CD14-positive monocyte (primary cell): Measurements from ENCODE around the gene ZNF423. TPM values are rescaled to one million over a fixed set of nuclear protein-coding genes. Genes with fewer than 3 reads are reported as not detected.

ENCODE experiments used
- DNase-seq, 3 donors: peaks; one replicate each; pipeline ENCODE4 v3.0.0-alpha.2; 2011 to 2022
- H2AFZ ChIP-seq: 2 replicates; pipeline ENCODE4 v1.6.0; 2012; ENCODE audit warnings: mild to moderate bottlenecking, low read depth, low read length, inconsistent platforms; ENCODE audit not compliant: insufficient read depth, poor library complexity, severe bottlenecking
- H3K27ac ChIP-seq, 2 donors: 1 replicate in 1 of 2; 2 replicates in 1 of 2; pipeline ENCODE4 v1.5.1; 2012 to 2013; ENCODE audit warnings: low read length in 2 of 2, control low read depth in 1 of 2, inconsistent platforms in 1 of 2, low read depth in 1 of 2, mild to moderate bottlenecking in 1 of 2
- H3K27me3 ChIP-seq, 2 donors: one replicate each; pipeline versions ENCODE4 v1.6.0 to v1.6.1; 2011 to 2013; ENCODE audit warnings: low read length in 2 of 2; ENCODE audit not compliant: control insufficient read depth in 2 of 2, insufficient read depth in 2 of 2
- H3K36me3 ChIP-seq, 2 donors: replicated peaks in 1 of 2; 1 replicate in 1 of 2; 2 replicates in 1 of 2; pipeline versions ENCODE4 v1.5.1 to v1.6.1; 2012 to 2013; ENCODE audit warnings: low read length in 2 of 2, control low read depth in 1 of 2, inconsistent platforms in 1 of 2, mild to moderate bottlenecking in 1 of 2; ENCODE audit not compliant: insufficient read depth in 2 of 2, control insufficient read depth in 1 of 2
- H3K4me1 ChIP-seq, 2 donors: 1 replicate in 1 of 2; 2 replicates in 1 of 2; pipeline versions ENCODE4 v1.5.1 to v1.6.1; 2012 to 2013; ENCODE audit warnings: low read length in 2 of 2, control low read depth in 1 of 2, inconsistent platforms in 1 of 2, mild to moderate bottlenecking in 1 of 2, moderate library complexity in 1 of 2; ENCODE audit not compliant: insufficient read depth in 2 of 2, control insufficient read depth in 1 of 2
- H3K4me2 ChIP-seq: replicated peaks from 2 replicates; pipeline ENCODE3; 2012; ENCODE audit warnings: low read length, moderate library complexity, mild to moderate bottlenecking; ENCODE audit not compliant: poor library complexity, severe bottlenecking; ENCODE audit errors: extremely low read depth
- H3K4me3 ChIP-seq, 3 experiments: fragments of 200-600 bp in 1 of 3; sonication (generic) in 1 of 3; replicated peaks in 1 of 3; 1 replicate in 2 of 3; 2 replicates in 1 of 3; pipeline ENCODE4 v1.5.1; 2011 to 2013; ENCODE audit warnings: low read length in 3 of 3, mild to moderate bottlenecking in 3 of 3, control low read depth in 2 of 3, low read depth in 2 of 3, inconsistent platforms in 1 of 3, moderate library complexity in 1 of 3
- H3K79me2 ChIP-seq: 2 replicates; pipeline ENCODE4 v1.6.0; 2012; ENCODE audit warnings: mild to moderate bottlenecking, control low read depth, inconsistent platforms, low read length, moderate library complexity; ENCODE audit not compliant: insufficient read depth
- H3K9ac ChIP-seq: 2 replicates; pipeline ENCODE4 v1.6.0; 2017; ENCODE audit warnings: low read length, mild to moderate bottlenecking; ENCODE audit not compliant: insufficient read depth, poor library complexity, severe bottlenecking
- H3K9me3 ChIP-seq, 2 donors: replicated peaks in 1 of 2; 1 replicate in 1 of 2; 2 replicates in 1 of 2; pipeline versions ENCODE4 v1.5.1 to v1.6.1; 2012 to 2013; ENCODE audit warnings: low read length in 2 of 2, control low read depth in 1 of 2; ENCODE audit not compliant: control insufficient read depth in 1 of 2, insufficient read depth in 1 of 2
- H4K20me1 ChIP-seq: 2 replicates; pipeline ENCODE4 v1.6.0; 2012; ENCODE audit warnings: mild to moderate bottlenecking, low read length, control low read depth, moderate library complexity; ENCODE audit not compliant: insufficient read depth
- H3K27ac Mint-ChIP-seq, 7 donors: one replicate each; pipeline ENCODE4 v1.8.0; 2020; ENCODE audit warnings: mild to moderate bottlenecking in 7 of 7, mixed read lengths in 7 of 7, moderate library complexity in 6 of 7, inconsistent platforms in 2 of 7
- H3K27me3 Mint-ChIP-seq, 3 donors: one replicate each; pipeline ENCODE4 v1.8.0; 2021 to 2022; ENCODE audit warnings: low read depth in 3 of 3, mild to moderate bottlenecking in 3 of 3, mixed read lengths in 3 of 3, moderate library complexity in 3 of 3, inconsistent platforms in 1 of 3
- H3K36me3 Mint-ChIP-seq, 2 donors: one replicate each; pipeline ENCODE4 v1.8.0; 2020; ENCODE audit warnings: mixed read lengths in 2 of 2, inconsistent platforms in 1 of 2, mild to moderate bottlenecking in 1 of 2
- H3K4me1 Mint-ChIP-seq: one replicate; pipeline ENCODE4 v1.8.0; 2020; ENCODE audit warnings: mild to moderate bottlenecking, mixed read lengths
- H3K4me3 Mint-ChIP-seq, 2 donors: one replicate each; pipeline ENCODE4 v1.8.0; 2020; ENCODE audit warnings: mild to moderate bottlenecking in 2 of 2, mixed read lengths in 2 of 2, moderate library complexity in 1 of 2
- H3K9me3 Mint-ChIP-seq, 7 donors: one replicate each; pipeline ENCODE4 v1.8.0; 2020 to 2022; ENCODE audit warnings: mixed read lengths in 7 of 7, mild to moderate bottlenecking in 6 of 7, moderate library complexity in 6 of 7, inconsistent platforms in 2 of 7
- WGBS: methylation state at CpG from one replicate; pipeline ENCODE4 v1.1.5; 2013; ENCODE audit warnings: missing lambda C conversion rate; ENCODE audit not compliant: insufficient coverage; 5-methylcytosine and 5-hydroxymethylcytosine counted together
- intact Hi-C, 2 donors: fragments of 100-400 bp; cut with micrococcal nuclease; formaldehyde crosslinking; loops; one replicate each; pipeline versions ENCODE4 v1.15.0 to v1.15.1; 2023
- polyA plus RNA-seq, 3 donors: library from polyadenylated mRNA; depleted of rRNA in 1 of 3; unstranded in 2 of 3; stranded (reverse) in 1 of 3; fragments of 300-500 nt in 2 of 3; fragments of >200 nt in 1 of 3; fragmentation: Illumina TruSeq in 2 of 3; gene quantifications; 1 replicate in 2 of 3; 2 replicates in 1 of 3; pipeline ENCODE4 v1.2.3, GENCODE V29; 2012 to 2021
- TF ChIP-seq, protein P1 (sequence below): fragments of 200-600 bp; IDR thresholded peaks from one replicate; pipeline ENCODE4 v1.8.0; 2022; ENCODE audit warnings: antibody characterized with exemption, mild to moderate bottlenecking

ZNF423 gene
- polyA plus RNA-seq, 3 donors: not detected

DNA sequence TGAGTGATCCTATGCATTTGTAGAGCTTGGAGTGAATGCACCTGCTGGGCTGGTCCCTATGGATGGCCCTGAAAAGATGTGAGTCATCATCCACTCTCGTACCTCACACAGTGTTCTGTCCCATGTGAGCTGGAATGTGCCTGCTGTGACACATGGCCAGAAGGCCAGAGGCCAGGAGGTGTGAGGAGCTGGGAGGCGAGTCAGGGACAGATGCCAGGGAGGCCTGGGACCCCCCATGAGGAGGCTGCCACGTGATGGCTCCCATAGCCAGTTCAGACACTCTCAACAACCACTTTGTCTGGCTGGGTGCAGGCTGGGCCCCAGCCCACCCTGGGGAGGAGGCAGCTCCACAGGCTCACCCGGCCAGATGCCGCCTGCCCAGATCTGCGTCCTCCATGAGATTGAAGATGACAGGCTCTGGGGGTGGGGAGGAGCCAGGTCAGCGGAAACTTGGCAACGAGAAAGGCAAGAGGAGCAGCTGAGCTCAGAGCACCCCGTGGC, 313.5 kb downstream of the ZNF423 start:
- 100% methylated on average over 1 of the region's 9 CpGs for WGBS
- Mint-ChIP-seq H3K9me3 (peaks cover 2 to 8% (median 5%) of the 10 kb centered on the region in 7 donors), H3K36me3 (no peaks in the 10 kb centered on the region), H3K4me3 (no peak overlapping the region), H3K27ac (no peak overlapping the region), H3K27me3 (peaks cover 2 to 6% (median 2%) of the 10 kb centered on the region in 3 donors), H3K4me1 (no peaks in the 10 kb centered on the region)
- H3K9ac ChIP-seq: no peak overlapping the region
- no peaks in the 10 kb centered on the region for H3K27me3 ChIP-seq
- DNase-seq: no peak
- H3K36me3 ChIP-seq: no peaks in the 10 kb centered on the region
- TF ChIP-seq, protein P1, sequence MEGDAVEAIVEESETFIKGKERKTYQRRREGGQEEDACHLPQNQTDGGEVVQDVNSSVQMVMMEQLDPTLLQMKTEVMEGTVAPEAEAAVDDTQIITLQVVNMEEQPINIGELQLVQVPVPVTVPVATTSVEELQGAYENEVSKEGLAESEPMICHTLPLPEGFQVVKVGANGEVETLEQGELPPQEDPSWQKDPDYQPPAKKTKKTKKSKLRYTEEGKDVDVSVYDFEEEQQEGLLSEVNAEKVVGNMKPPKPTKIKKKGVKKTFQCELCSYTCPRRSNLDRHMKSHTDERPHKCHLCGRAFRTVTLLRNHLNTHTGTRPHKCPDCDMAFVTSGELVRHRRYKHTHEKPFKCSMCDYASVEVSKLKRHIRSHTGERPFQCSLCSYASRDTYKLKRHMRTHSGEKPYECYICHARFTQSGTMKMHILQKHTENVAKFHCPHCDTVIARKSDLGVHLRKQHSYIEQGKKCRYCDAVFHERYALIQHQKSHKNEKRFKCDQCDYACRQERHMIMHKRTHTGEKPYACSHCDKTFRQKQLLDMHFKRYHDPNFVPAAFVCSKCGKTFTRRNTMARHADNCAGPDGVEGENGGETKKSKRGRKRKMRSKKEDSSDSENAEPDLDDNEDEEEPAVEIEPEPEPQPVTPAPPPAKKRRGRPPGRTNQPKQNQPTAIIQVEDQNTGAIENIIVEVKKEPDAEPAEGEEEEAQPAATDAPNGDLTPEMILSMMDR: no peak
- intact Hi-C loops: no loop called here
- H3K27ac ChIP-seq: no peak overlapping the region
- no peaks in the 10 kb centered on the region for H4K20me1 ChIP-seq
- peaks cover 0 to 10% of the 10 kb centered on the region in 2 donors for H3K9me3 ChIP-seq
- H3K4me2 ChIP-seq: no peak overlapping the region
- no peak overlapping the region for H3K4me3 ChIP-seq
- no peak overlapping the region for H2AFZ ChIP-seq
- no peaks in the 10 kb centered on the region for H3K4me1 ChIP-seq
- no peaks in the 10 kb centered on the region for H3K79me2 ChIP-seq

- H3K27ac Mint-ChIP-seq: peak overlapping the region in 1 of 7 donors; percentile 28
- intact Hi-C loops: no loop called here
- no peak overlapping the region for H2AFZ ChIP-seq
- H4K20me1 ChIP-seq: no peaks in the 10 kb centered on the region
- no peak overlapping the region for H3K4me3 ChIP-seq
- no peaks in the 10 kb centered on the region for H3K4me1 Mint-ChIP-seq
- H3K4me1 ChIP-seq: no peaks in the 10 kb centered on the region
- no peak overlapping the region for H3K4me3 Mint-ChIP-seq
- peaks cover 2 to 8% (median 5%) of the 10 kb centered on the region in 7 donors for H3K9me3 Mint-ChIP-seq
- no peak overlapping the region for H3K27ac ChIP-seq
- no CpG with 5 or more reads among the region's 2 CpGs for whole genome bisulfite sequencing
- DNase-seq: no peak
- H3K27me3 Mint-ChIP-seq: peaks cover 2 to 3% (median 2%) of the 10 kb centered on the region in 3 donors
- no peaks in the 10 kb centered on the region for H3K36me3 ChIP-seq
- TF ChIP-seq, protein P1: no peak
- H3K36me3 Mint-ChIP-seq: no peaks in the 10 kb centered on the region
- H3K4me2 ChIP-seq: no peak overlapping the region
- no peak overlapping the region for H3K9ac ChIP-seq
- H3K79me2 ChIP-seq: no peaks in the 10 kb centered on the region
- H3K9me3 ChIP-seq: peaks cover 0 to 10% of the 10 kb centered on the region in 2 donors
- H3K27me3 ChIP-seq: no peaks in the 10 kb centered on the region
Measured at GRCh38 chr16:49540836-49541235, 315.1 kb downstream of the ZNF423 start.
